Measurements from ENCODE around the gene WWC2. TPM values are rescaled to one million over a fixed set of nuclear protein-coding genes. Genes with fewer than 3 reads are reported as not detected.
"Not testable (repeated sequence)": the region's sequence is repeated elsewhere in the genome, so short reads cannot be mapped to it uniquely, and the experiment has no call there.

Gene WWC2
- total RNA-seq, 1 experiment from 2014 or later = 39.1 TPM

DNA sequence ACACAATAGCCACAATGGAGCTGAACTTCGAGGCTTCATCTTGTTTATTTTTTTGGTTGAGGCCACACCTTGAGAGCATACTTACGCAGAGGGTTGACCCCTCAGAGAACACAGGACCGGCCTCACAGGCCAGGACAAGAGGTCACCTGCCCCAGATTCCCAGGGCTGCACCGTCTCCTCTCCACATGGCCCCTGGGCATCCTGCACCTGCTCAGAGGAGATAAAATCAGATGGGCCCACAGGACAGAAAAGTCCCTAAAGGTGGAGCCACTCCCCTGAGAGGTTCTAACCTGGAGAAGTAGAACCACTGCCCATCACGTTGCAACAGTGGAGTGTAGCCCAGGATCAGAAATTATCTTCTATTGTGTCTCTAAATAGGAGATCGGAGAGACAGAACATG lies 224.2 kb downstream of the WWC2 start:
- no peak overlapping the region for H3K4me2 ChIP-seq (ENCODE audit: low read length)
- TF ChIP-seq JUND (IDR thresholded peaks at IDR 0.05) = no peak
- TF ChIP-seq ELF1 (IDR thresholded peaks at IDR 0.05; ENCODE audit: borderline replicate concordance, low read depth) = no peak
- TF ChIP-seq, protein P1, sequence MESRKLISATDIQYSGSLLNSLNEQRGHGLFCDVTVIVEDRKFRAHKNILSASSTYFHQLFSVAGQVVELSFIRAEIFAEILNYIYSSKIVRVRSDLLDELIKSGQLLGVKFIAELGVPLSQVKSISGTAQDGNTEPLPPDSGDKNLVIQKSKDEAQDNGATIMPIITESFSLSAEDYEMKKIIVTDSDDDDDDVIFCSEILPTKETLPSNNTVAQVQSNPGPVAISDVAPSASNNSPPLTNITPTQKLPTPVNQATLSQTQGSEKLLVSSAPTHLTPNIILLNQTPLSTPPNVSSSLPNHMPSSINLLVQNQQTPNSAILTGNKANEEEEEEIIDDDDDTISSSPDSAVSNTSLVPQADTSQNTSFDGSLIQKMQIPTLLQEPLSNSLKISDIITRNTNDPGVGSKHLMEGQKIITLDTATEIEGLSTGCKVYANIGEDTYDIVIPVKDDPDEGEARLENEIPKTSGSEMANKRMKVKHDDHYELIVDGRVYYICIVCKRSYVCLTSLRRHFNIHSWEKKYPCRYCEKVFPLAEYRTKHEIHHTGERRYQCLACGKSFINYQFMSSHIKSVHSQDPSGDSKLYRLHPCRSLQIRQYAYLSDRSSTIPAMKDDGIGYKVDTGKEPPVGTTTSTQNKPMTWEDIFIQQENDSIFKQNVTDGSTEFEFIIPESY (IDR thresholded peaks at IDR 0.05; ENCODE audit: extremely low read depth, insufficient replicate concordance, low read length) = no peak
- TF ChIP-seq TCF7L2 (IDR thresholded peaks at IDR 0.05; ENCODE audit: borderline replicate concordance, extremely low read depth, insufficient read depth, insufficient read length) = no peak
- TF ChIP-seq FOSL1 (IDR thresholded peaks at IDR 0.05; ENCODE audit: low read depth) = no peak
- no peak for TF ChIP-seq RAD21 (IDR thresholded peaks at IDR 0.05; ENCODE audit: low read depth)
- no peak for TF ChIP-seq POLR2AphosphoS5 (IDR thresholded peaks at IDR 0.05; ENCODE audit: low read depth, low read length)
- TF ChIP-seq SRF (IDR thresholded peaks at IDR 0.05; ENCODE audit: low read depth) = no peak
- no peak for TF ChIP-seq EZH2 (IDR thresholded peaks at IDR 0.05)
- TF ChIP-seq POLR2A (IDR thresholded peaks at IDR 0.05; ENCODE audit: borderline replicate concordance, extremely low read depth, insufficient read depth, insufficient read length) = no peak
- no peak for TF ChIP-seq SIN3A (IDR thresholded peaks at IDR 0.05; ENCODE audit: low read depth)
- TF ChIP-seq, protein P2, sequence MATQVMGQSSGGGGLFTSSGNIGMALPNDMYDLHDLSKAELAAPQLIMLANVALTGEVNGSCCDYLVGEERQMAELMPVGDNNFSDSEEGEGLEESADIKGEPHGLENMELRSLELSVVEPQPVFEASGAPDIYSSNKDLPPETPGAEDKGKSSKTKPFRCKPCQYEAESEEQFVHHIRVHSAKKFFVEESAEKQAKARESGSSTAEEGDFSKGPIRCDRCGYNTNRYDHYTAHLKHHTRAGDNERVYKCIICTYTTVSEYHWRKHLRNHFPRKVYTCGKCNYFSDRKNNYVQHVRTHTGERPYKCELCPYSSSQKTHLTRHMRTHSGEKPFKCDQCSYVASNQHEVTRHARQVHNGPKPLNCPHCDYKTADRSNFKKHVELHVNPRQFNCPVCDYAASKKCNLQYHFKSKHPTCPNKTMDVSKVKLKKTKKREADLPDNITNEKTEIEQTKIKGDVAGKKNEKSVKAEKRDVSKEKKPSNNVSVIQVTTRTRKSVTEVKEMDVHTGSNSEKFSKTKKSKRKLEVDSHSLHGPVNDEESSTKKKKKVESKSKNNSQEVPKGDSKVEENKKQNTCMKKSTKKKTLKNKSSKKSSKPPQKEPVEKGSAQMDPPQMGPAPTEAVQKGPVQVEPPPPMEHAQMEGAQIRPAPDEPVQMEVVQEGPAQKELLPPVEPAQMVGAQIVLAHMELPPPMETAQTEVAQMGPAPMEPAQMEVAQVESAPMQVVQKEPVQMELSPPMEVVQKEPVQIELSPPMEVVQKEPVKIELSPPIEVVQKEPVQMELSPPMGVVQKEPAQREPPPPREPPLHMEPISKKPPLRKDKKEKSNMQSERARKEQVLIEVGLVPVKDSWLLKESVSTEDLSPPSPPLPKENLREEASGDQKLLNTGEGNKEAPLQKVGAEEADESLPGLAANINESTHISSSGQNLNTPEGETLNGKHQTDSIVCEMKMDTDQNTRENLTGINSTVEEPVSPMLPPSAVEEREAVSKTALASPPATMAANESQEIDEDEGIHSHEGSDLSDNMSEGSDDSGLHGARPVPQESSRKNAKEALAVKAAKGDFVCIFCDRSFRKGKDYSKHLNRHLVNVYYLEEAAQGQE (IDR thresholded peaks at IDR 0.05; ENCODE audit: low read depth) = no peak
- H3K9me3 ChIP-seq (ENCODE audit: control insufficient read depth in 1 of 2, insufficient read depth in 1 of 2, low read depth in 1 of 2, low read length in 2 of 2) = peaks cover 0 to 3% of the 10 kb centered on the region in 2 experiments; a peak in 1 of 4 replicates
- H3K4me3 ChIP-seq (replicated peaks in 1 of 2; ENCODE audit: low read depth in 1 of 2, low read length in 2 of 2) = no peak overlapping the region
- H3K79me2 ChIP-seq (ENCODE audit: insufficient read depth, low read length) = no peaks in the 10 kb centered on the region
- DNase-seq (ENCODE audit: low read depth, low spot score) (no peak), ATAC-seq (no peak)
- 0 out of 4 replicates have a peak, but pooled peaks cover 0 to 2% of the 10 kb centered on the region in 2 experiments for H3K36me3 ChIP-seq (ENCODE audit: control insufficient read depth in 1 of 2, insufficient read depth in 2 of 2, low read length in 2 of 2)
- H3K27me3 ChIP-seq (ENCODE audit: insufficient read depth, low read length) = no peaks in the 10 kb centered on the region
- H3K4me1 ChIP-seq (ENCODE audit: control insufficient read depth in 1 of 2, insufficient read depth in 2 of 2, low read length in 2 of 2) = peaks cover 0 to 12% of the 10 kb centered on the region in 2 experiments; a peak in 2 of 4 replicates
- intact Hi-C loops (cut with micrococcal nuclease) = no loop called here
- H3K27ac ChIP-seq (ENCODE audit: low read depth, low read length) = no peak overlapping the region
- no TSS peak for BruUV-seq (replicated peaks)
- H3K9ac ChIP-seq (ENCODE audit: low read length) = no peak overlapping the region
- CTCF ChIA-PET = no interaction called here
- RAD21 ChIA-PET (ENCODE audit: low non-redundant PET in 1 of 2, low total read pairs in 2 of 2, uncharacterized antibody in 2 of 2, unreplicated experiment in 2 of 2) = no interaction called here
- POLR2A ChIA-PET = no interaction called here
- no peaks in the 10 kb centered on the region for H3K9me2 ChIP-seq (ENCODE audit: insufficient read depth)
- H2AFZ ChIP-seq (ENCODE audit: low read depth, low read length, poor library complexity, severe bottlenecking) = no peak overlapping the region
- H4K20me1 ChIP-seq (ENCODE audit: insufficient read depth) = no peaks in the 10 kb centered on the region

- H3K4me1 ChIP-seq (ENCODE audit: control insufficient read depth in 1 of 2, insufficient read depth in 2 of 2, low read length in 2 of 2) = peaks cover 0 to 12% of the 10 kb centered on the region in 2 experiments; a peak in 2 of 4 replicates
- H3K9me3 ChIP-seq (ENCODE audit: control insufficient read depth in 1 of 2, insufficient read depth in 1 of 2, low read depth in 1 of 2, low read length in 2 of 2); H2AFZ ChIP-seq (ENCODE audit: low read depth, low read length, poor library complexity, severe bottlenecking); H3K27me3 ChIP-seq (ENCODE audit: insufficient read depth, low read length); H3K36me3 ChIP-seq (ENCODE audit: control insufficient read depth in 1 of 2, insufficient read depth in 2 of 2, low read length in 2 of 2); H3K9me2 ChIP-seq (ENCODE audit: insufficient read depth); H3K27ac ChIP-seq (ENCODE audit: low read depth, low read length); BruUV-seq (replicated peaks); H3K4me3 ChIP-seq (replicated peaks in 1 of 2; ENCODE audit: low read depth in 1 of 2, low read length in 2 of 2); H4K20me1 ChIP-seq (ENCODE audit: insufficient read depth); POLR2A ChIA-PET; H3K79me2 ChIP-seq (ENCODE audit: insufficient read depth, low read length); H3K4me2 ChIP-seq (ENCODE audit: low read length); CTCF ChIA-PET; ATAC-seq; intact Hi-C loops (cut with micrococcal nuclease); RAD21 ChIA-PET (ENCODE audit: low non-redundant PET in 1 of 2, low total read pairs in 2 of 2, uncharacterized antibody in 2 of 2, unreplicated experiment in 2 of 2); DNase-seq (ENCODE audit: low read depth, low spot score); H3K9ac ChIP-seq (ENCODE audit: low read length): not testable (repeated sequence)
Observed at GRCh38 chr4:183324056-183324455, 225.0 kb downstream of the WWC2 start.
